HepG2 (cell line): ENCODE measurements around the gene CADM4. TPM values are rescaled to one million over a fixed set of nuclear protein-coding genes. Genes with fewer than 3 reads are reported as not detected.

Source experiments
- HDAC1 ChIP-seq: sonication (generic); formaldehyde crosslinking; IDR thresholded peaks from 2 replicates; pipeline ENCODE4 v1.5.1; 2020; ENCODE audit warnings: mild to moderate bottlenecking, missing genetic modification reagents
- NFKB2 ChIP-seq: sonication (generic); formaldehyde crosslinking; IDR thresholded peaks from 2 replicates; pipeline ENCODE4 v1.4.0; 2020; ENCODE audit warnings: missing genetic modification reagents, borderline replicate concordance
- PAXIP1 ChIP-seq: sonication (generic); formaldehyde crosslinking; conservative IDR thresholded peaks from 2 replicates; pipeline ENCODE4 v1.4.0; 2020; ENCODE audit warnings: mild to moderate bottlenecking, missing genetic modification reagents, moderate library complexity
- POLR2G ChIP-seq: fragments of 200-400 bp; formaldehyde crosslinking; IDR thresholded peaks from 2 replicates; pipeline ENCODE4 v1.6.1; 2018; ENCODE audit warnings: mild to moderate bottlenecking, low read depth, low read length, moderate library complexity
- PRDM10 ChIP-seq: sonication (generic); formaldehyde crosslinking; IDR thresholded peaks from 2 replicates; pipeline ENCODE4 v1.4.0; 2020; ENCODE audit warnings: low read depth, missing genetic modification reagents
- REST ChIP-seq, 2 experiments: IDR thresholded peaks; 2 replicates each; pipeline ENCODE4 v1.6.1; 2011 to 2012; ENCODE audit warnings: low read length in 2 of 2, borderline replicate concordance in 1 of 2, low read depth in 1 of 2, mild to moderate bottlenecking in 1 of 2, moderate library complexity in 1 of 2
- SIX4 ChIP-seq: sonication (generic); formaldehyde crosslinking; IDR thresholded peaks from 2 replicates; pipeline ENCODE4 v1.4.0; 2020; ENCODE audit warnings: missing genetic modification reagents
- U2AF2 ChIP-seq: fragments of 200-400 bp; formaldehyde crosslinking; IDR thresholded peaks from 2 replicates; pipeline ENCODE4 v1.6.1; 2017; ENCODE audit warnings: low read depth, mild to moderate bottlenecking, low read length
- ZNF24 ChIP-seq: fragments of 450-650 bp; IDR thresholded peaks from 2 replicates; pipeline ENCODE4 v1.6.1; 2017; ENCODE audit warnings: antibody characterized with exemption, mild to moderate bottlenecking
- ZNF329 ChIP-seq: sonication (generic); formaldehyde crosslinking; IDR thresholded peaks from 2 replicates; pipeline ENCODE4 v1.9.0; 2021; ENCODE audit warnings: low read depth, mild to moderate bottlenecking, missing genetic modification reagents
- ZNF496 ChIP-seq: sonication (generic); formaldehyde crosslinking; IDR thresholded peaks from 2 replicates; pipeline ENCODE4 v1.8.1; 2023; ENCODE audit warnings: mild to moderate bottlenecking, moderate library complexity, missing genetic modification reagents; ENCODE audit not compliant: insufficient replicate concordance
- ZNF580 ChIP-seq: IDR thresholded peaks from 2 replicates; pipeline ENCODE4 v1.6.1; 2016; ENCODE audit warnings: low read depth, borderline replicate concordance
- ZNF891 ChIP-seq: sonication (generic); formaldehyde crosslinking; IDR thresholded peaks from 2 replicates; pipeline ENCODE4 v1.5.0; 2020; ENCODE audit warnings: mild to moderate bottlenecking, missing genetic modification reagents
- polyA plus RNA-seq, 8 experiments: library from polyadenylated mRNA; depleted of rRNA in 3 of 8; stranded (reverse) in 7 of 8; unstranded in 1 of 8; fragments of >200 nt; fragmentation: Illumina TruSeq in 4 of 8; extraction: Trizol in 4 of 8; gene quantifications; 2 replicates each; pipeline versions ENCODE4 v1.2.1 to v1.2.3, GENCODE V29; 2011 to 2016; ENCODE audit warnings: low read depth in 4 of 8, missing spikeins in 1 of 8, mixed read lengths in 1 of 8; ENCODE audit not compliant: insufficient read depth in 1 of 8
- total RNA-seq, 5 experiments: library from RNA; depleted of rRNA; stranded (reverse); fragments of >200 nt; fragmentation: Illumina TruSeq; extraction: Trizol; gene quantifications; 2 replicates each; pipeline ENCODE4 v1.2.3, GENCODE V29; 2016; ENCODE audit warnings: low read depth in 1 of 5

The CADM4 gene
- total and polyA plus RNA-seq, 2 of the 13 experiments (the other 11 are each of a cell fraction or from before 2014, with no cell fraction given), result 8.5 to 16.0 TPM

- TF ChIP-seq PRDM10 (CRISPR knock-in tag), result peak; percentile 99
- TF ChIP-seq ZNF580, result peak; percentile 81; the same call in 1 of the 2 replicates
- TF ChIP-seq SIX4 (CRISPR knock-in tag), result 0 out of 2 replicates have a peak, but pooled peaks have one; percentile 28
- TF ChIP-seq ZNF24, result no peak
- TF ChIP-seq NFKB2 (CRISPR knock-in tag), result 0 out of 2 replicates have a peak, but pooled peaks have one; percentile 43
- TF ChIP-seq HDAC1, result peak; percentile 53; the same call in 1 of the 2 replicates
- TF ChIP-seq ZNF329, result no peak
- peak; percentile 80 for TF ChIP-seq POLR2G
- TF ChIP-seq ZNF496 (CRISPR knock-in tag), result no peak
- peak; percentile 92 for TF ChIP-seq PAXIP1 (CRISPR knock-in tag)
- 0 out of 4 replicates have a peak, but pooled peaks of 1 of the 2 experiments have one; percentile 3 for TF ChIP-seq REST (IDR thresholded peaks at IDR 0.05; ENCODE audit: borderline replicate concordance in 1 of 2, low read depth in 1 of 2, low read length in 2 of 2)
- TF ChIP-seq U2AF2, result no peak
- 0 out of 2 replicates have a peak, but pooled peaks have one; percentile 41 for TF ChIP-seq ZNF891 (CRISPR knock-in tag)
Measured at GRCh38 chr19:43634872-43635560, 4.6 kb downstream of the CADM4 start (continued).
